Head of caudate nucleus (tissue), 42 donors: ENCODE results near the gene OXSR1.
A peak's percentile ranks its signal among the peaks of the same experiment; 100 is the strongest.
"Not testable (repeated sequence)": the region's sequence is repeated elsewhere in the genome, so short reads cannot be mapped to it uniquely, and the experiment has no call there.

Experiments
- DNase-seq, 42 donors: peaks; one replicate each; pipeline versions ENCODE4 v3.0.0 to v3.0.0-alpha.2; 2020 to 2021; ENCODE audit warnings: mixed read lengths in 7 of 42
- intact Hi-C: fragments of 100-400 bp; cut with DNase I; formaldehyde crosslinking; loops from one replicate; pipeline ENCODE4 v1.15.0; 2022

The OXSR1 gene

DNA sequence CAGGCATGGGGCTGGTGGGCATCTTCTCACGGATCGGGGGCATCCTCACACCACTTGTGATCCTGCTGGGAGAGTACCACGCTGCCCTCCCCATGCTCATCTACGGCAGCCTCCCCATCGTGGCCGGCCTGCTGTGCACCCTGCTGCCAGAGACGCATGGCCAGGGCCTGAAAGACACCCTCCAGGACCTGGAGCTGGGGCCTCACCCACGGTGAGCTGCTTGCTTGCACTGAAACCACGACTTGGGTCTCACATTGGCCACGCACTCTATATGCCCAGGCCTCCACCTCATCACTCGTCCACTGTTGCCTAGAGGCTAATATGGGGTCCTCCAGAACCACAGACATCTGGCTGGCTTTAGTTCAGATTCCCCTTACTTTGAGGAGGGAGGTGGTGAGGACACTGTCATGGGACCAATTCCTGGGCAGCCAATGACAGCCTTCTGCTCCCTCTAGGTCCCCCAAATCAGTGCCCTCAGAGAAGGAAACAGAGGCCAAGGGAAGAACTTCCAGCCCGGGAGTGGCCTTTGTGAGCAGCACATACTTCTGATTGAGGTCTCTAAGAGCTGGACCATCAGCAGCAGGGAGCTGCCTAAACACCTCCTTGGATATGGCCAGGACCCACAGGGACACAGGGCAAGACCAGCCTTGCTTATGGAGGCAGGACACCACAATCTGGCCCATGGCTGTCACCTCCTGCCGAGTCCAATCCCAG is 111.7 kb downstream of the OXSR1 start:
- intact Hi-C loops = no loop called here
- DNase-seq = peak in 1 of 42 donors; percentile 30

DNA sequence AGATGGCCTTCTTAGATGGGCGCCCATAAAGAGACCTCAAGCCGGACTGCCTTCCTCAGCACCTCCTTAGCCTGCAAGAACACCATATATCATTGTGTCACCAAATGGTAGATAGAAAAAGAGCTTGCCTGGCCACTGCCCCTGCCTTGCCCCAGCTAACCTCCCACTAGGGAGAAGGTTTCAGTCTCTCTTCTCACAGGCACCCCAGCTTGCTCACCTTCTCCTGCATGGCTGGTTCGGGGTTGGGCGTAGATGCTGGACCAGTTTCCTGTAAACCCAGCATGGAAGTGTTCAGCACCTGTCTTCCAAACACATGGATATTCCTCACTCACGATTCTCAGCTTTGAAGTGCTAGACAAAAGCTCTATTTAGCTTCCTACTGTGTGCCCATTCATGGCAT is 113.5 kb downstream of the OXSR1 start:
- intact Hi-C loops = no loop called here
- DNase-seq = peak in 1 of 42 donors; percentile 27

DNA sequence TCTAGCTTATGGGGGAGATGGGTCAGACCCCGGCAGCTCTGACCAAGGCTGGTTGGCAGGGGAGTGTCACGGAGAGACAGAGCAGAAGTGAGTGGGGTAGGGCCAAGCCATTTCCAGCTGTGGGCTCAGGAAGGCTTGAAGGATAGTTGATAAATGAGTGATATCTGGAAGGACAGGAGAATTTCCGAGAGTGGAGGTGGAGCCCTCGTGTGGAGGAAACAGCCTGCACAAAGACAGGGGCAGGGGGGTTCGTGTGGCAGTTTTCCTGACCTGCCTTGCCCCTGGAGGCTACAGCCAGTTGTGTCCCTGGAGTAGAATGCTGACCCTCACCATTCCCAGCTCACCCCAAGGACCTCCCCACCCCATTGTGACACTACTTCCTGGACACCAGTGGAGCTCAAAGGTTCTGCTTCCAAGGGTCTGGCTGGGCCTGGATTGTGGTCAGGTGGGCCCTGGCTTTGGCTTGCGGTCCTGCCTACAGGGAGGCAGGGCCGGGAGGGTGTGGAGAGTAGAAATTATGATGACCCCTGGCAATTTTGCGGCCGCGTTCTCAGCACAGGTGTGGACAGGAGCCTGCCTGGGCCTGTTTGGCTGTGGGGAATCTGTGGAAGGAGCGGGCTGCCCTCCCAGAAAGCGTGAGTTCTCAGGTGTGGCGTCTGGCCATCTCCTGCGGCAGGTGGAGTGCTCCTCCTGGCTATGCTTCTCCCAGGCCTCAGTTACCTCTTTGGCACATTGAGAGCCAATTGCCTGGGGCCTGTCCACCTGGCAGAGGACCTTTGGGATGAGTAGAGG is 116.8 kb downstream of the OXSR1 start, which contains the start of gene SLC22A14:
TSS of gene SLC22A14 (plus strand) at position 400 of the 792 bp plus-strand sequence. CDS start 23,733 bp downstream, outside the sequence.
- DNase-seq = peak in 1 of 42 donors; percentile 31

DNA sequence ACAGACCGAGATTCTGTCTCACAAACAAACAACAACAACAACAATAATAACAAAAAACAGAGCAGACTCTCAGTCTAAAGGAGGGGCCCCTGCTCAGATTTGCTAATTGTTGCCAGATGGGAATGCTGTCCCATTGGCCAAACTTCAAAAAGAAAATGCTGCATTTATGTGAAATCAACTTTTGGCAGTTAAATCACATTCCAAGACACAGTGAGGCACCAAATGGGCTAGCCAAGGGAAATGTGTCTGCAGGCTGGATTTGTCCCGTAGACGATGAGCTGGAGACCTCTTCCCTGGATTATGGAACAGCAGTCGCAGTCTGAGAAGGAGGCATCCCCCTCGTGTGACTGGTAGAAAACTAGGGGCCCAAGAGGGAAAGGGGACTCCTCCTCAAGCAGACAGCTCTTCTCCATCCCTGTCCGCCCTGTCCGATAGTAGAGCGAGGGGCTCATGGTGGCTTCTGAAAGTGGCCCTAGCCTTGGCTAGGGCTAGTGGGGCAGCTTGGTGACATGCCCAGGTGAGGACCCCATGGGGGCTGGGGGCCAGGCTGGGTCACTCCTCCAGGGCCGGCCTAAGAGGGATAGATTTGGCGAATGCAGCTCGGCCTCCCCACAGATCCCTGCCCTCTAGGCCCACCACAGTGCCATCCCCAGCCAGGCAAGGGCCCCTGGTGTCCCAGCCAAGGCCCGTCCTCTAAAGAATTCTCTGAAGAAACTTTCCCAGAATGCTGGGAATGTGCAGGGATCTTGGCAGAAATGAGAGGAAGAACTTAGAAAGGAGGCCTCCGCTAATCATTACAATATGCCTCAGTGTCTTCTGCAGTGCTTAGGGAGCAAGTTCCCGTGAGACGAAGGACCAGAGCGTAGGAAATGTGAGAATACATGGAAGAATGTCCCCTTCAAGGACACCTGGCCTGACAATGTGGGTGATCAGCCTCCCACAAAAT is 118.7 kb downstream of the OXSR1 start:
- intact Hi-C loops = no loop called here
- no peak for DNase-seq

More for the DNA sequence above, 116.8 kb downstream of the OXSR1 start, which contains the start of gene SLC22A14:
- intact Hi-C loops = no loop called here

DNA sequence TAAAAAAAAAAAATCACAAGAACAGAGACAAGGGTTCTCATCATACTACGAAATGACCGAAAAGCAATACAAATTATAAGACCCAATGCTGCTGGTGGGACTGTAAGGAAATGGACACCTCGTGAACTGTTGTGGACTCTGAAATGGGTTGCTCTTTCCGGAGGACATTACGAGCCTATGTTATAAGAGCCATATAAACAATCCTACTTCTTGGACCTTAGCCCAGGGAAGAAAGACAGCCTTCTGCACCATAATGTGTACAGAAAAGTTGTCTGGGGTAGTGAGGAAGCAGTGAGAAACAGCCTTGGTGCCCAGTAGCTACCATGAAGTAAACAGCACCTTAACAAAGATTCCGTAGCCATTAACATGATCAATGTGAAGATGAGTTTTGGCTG is 119.4 kb downstream of the OXSR1 start:
- intact Hi-C loops = no loop called here
- DNase-seq = no peak

DNA sequence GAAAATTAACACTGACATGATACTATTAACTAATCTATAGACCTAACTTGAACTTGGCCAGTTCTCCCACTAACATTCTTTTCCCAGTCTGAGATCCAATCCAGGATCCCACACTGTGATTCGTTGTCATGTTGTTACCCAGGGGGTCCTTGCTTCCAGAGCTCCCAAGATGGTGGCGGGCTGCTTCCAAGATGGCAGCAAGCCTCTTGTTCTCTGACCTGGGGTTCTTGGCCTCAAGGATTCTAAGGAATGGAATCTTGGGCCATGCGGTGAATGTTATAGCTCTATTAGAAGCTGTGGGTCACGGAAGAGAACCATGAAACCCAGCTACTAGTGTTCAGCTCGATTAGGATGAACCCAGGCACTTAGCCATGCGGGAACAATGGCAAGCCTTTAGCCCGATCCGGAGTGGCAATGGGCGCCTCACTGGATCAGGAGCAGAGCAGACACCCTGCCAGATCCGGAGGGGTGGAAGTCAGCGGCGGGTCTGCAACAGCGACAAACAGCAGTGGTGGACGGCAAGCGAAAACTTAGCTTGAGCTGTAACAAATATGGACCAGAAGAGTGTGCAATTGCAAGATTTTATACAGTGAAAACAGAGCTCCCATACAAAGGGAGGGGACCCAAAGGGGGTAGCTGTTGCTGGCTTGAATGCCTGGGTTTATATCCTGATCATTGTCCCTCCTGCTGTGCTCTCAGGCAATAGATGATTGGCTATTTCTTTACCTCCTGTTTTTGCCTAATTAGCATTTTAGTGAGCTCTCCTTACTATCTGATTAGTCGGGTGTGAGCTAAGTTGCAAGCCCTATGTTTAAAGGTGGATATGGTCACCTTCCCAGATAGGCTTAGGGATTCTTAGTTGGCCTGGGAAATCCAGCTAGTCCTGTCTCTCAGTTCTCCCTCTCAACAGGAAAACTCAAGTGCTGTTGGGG is 124.2 kb downstream of the OXSR1 start:
- intact Hi-C loops = not testable (repeated sequence)
- DNase-seq = peak in 1 of 42 donors; percentile 26

DNA sequence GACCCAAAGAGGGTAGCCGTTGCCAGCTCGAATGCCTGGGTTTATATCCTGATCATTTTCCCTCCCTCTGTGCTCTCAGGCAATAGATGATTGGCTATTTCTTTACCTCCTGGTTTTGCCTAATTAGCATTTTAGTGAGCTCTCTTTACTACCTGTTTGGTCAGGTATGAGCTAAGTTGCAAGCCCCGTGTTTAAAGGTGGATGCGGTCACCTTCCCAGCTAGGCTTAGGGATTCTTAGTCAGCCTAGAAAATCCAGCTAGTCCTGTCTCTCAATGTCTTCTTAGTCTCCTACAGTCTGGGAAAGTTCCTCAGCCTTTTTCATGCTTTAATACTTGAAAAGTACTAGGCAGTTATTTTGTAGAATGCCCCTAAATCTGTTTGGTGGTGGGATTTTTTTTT is 131.7 kb downstream of the OXSR1 start:
- intact Hi-C loops = not testable (repeated sequence)

DNA sequence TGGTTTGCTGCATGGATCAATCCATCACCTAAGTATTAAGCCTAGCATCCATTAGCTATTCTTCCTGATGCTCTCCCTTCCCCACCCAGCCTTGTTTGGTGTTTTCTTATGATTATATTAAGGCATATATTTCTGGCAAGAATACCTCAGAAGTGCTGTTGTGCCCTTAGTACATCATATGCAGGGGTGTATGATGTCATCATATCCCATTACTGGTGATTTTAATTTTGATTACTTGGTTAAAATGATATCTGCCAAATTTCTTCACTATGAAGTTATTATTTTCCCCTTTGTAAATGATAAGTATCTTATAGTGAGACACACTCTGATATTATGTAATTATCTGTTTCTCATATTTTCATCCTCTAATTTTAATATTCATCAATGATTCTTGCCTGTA is 132.2 kb downstream of the OXSR1 start:
- intact Hi-C loops = no loop called here
- DNase-seq = no peak

More for the DNA sequence above, 131.7 kb downstream of the OXSR1 start:
- not testable (repeated sequence) for DNase-seq

DNA sequence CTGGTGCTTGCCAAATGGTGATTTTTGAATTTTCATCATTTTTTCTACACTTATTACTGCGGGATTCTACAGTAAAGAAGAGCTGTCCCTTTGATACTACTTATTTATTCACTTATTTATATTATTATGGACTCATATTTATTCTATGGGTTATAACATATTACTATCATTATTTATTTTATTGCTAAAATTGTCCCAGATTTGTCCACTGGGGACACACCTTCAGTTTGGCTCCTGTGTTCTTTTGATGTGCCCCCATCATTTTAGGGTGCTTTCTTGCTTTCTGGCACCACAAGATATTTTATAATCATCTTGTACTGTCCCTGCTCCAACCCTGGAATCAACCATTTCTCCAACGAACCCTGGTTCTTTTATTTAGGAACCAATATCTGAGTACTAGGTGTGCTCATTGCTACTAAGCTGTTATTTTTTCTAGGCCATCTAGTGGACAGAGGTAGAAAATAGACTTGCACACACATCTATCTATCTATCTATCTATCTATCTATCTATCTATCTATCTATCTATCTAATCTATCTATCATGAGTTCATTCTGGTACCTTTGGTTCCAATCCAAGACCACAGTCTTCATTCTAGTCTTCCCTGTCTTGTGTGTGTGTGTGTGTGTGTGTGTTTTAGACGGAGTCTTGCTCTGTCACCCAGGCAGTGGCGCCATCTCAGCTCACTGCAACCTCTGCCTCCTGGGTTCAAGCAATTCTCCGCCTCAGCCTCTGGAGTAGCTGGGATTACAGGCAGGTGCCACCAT is 132.8 kb downstream of the OXSR1 start:
- peak in 1 of 42 donors; percentile 9 for DNase-seq
- intact Hi-C loops = no loop called here
